ENCODE results near the gene SH3GL1. TPM values are rescaled to one million over a fixed set of nuclear protein-coding genes. Genes with fewer than 3 reads are reported as not detected.
A peak's percentile ranks its signal among the peaks of the same experiment; 100 is the strongest.
"Not testable (repeated sequence)": the region's sequence is repeated elsewhere in the genome, so short reads cannot be mapped to it uniquely, and the experiment has no call there.

The SH3GL1 gene
- polyA plus RNA-seq, 1 donor: 64.4 TPM

GRCh38 chr19:4362831-4363545 is 37.4 kb downstream of the SH3GL1 start:
- DNase-seq: no peak

- DNase-seq: no peak
Measured at GRCh38 chr19:4362101-4362828, 38.1 kb downstream of the SH3GL1 start.

- no peak for DNase-seq
Measured at GRCh38 chr19:4361152-4362046, 38.9 kb downstream of the SH3GL1 start.

- no peak for DNase-seq
Measured at GRCh38 chr19:4360641-4361151, 39.7 kb downstream of the SH3GL1 start.

- no peak for DNase-seq
Measured at GRCh38 chr19:4360081-4360569, 40.2 kb downstream of the SH3GL1 start.

GRCh38 chr19:4359627-4360000 is 40.7 kb downstream of the SH3GL1 start:
- DNase-seq: no peak

GRCh38 chr19:4358709-4359626 is 41.4 kb downstream of the SH3GL1 start:
- DNase-seq: no peak

GRCh38 chr19:4357921-4358326 is 42.4 kb downstream of the SH3GL1 start:
- DNase-seq: no peak

- DNase-seq: no peak
Measured at GRCh38 chr19:4357095-4357797, 43.1 kb downstream of the SH3GL1 start.

- no peak for DNase-seq
Measured at GRCh38 chr19:4354897-4355296, 45.5 kb downstream of the SH3GL1 start.

GRCh38 chr19:4354282-4354681 is 46.1 kb downstream of the SH3GL1 start:
- DNase-seq: no peak

- DNase-seq: no peak
Measured at GRCh38 chr19:4352701-4353121, 47.6 kb downstream of the SH3GL1 start.

GRCh38 chr19:4350726-4351125 is 49.6 kb downstream of the SH3GL1 start:
- DNase-seq: no peak

GRCh38 chr19:4350111-4350510 is 50.2 kb downstream of the SH3GL1 start:
- DNase-seq: no peak

GRCh38 chr19:4349225-4349624 is 51.1 kb downstream of the SH3GL1 start:
- DNase-seq: not testable (repeated sequence)

- no peak for DNase-seq
Measured at GRCh38 chr19:4347521-4347920, 52.8 kb downstream of the SH3GL1 start.

- DNase-seq: no peak
Measured at GRCh38 chr19:4346020-4346383, 54.3 kb downstream of the SH3GL1 start.

- no peak for DNase-seq
Measured at GRCh38 chr19:4345342-4346019, 54.9 kb downstream of the SH3GL1 start.

GRCh38 chr19:4343370-4344307 is 56.7 kb downstream of the SH3GL1 start, which contains the start of gene MPND:
TSS of gene MPND (plus strand) at chr19:4343562. CDS start at chr19:4343594, 32 bp downstream.
- peak; percentile 95 for DNase-seq
